SK-N-SH (cell line): Measurements from ENCODE around the gene ADAM33.

Experiments
- CHD2 ChIP-seq: fragments of 150-350 bp; IDR thresholded peaks from 2 replicates; pipeline ENCODE4 v1.6.1; 2018; ENCODE audit warnings: low read length; ENCODE audit not compliant: partially characterized antibody
- ELF1 ChIP-seq: IDR thresholded peaks from 2 replicates; pipeline ENCODE4 v1.4.0; 2012
- EP300 ChIP-seq, 2 experiments: IDR thresholded peaks; 2 replicates each; pipeline versions ENCODE4 v1.4.0 to v1.6.1; 2012; ENCODE audit warnings: borderline replicate concordance in 1 of 2, low read depth in 1 of 2, low read length in 1 of 2
- EZH2phosphoT487 ChIP-seq: fragments of 200-600 bp; sonication (generic); IDR thresholded peaks from 2 replicates; pipeline ENCODE4 v1.6.1; 2017; ENCODE audit warnings: low read depth, mixed run types, mild to moderate bottlenecking, antibody characterized with exemption, moderate library complexity, borderline replicate concordance
- FOSL2 ChIP-seq: IDR thresholded peaks from 2 replicates; pipeline ENCODE4 v1.4.0; 2012; ENCODE audit warnings: low read depth, mild to moderate bottlenecking, moderate library complexity, borderline replicate concordance
- GATA2 ChIP-seq: sonication (generic); formaldehyde crosslinking; IDR thresholded peaks from 2 replicates; pipeline ENCODE4 v1.5.0; 2020; ENCODE audit warnings: mild to moderate bottlenecking, missing genetic modification reagents
- SMC3 ChIP-seq: IDR thresholded peaks from 2 replicates; pipeline ENCODE4 v1.6.1; 2012; ENCODE audit warnings: low read depth, low read length, improper control_type of control experiment
- TAF1 ChIP-seq: IDR thresholded peaks from 2 replicates; pipeline ENCODE4 v1.6.1; 2012; ENCODE audit warnings: low read depth, mild to moderate bottlenecking, low read length, moderate library complexity, borderline replicate concordance
- YY1 ChIP-seq: IDR thresholded peaks from 2 replicates; pipeline ENCODE4 v1.4.0; 2012; ENCODE audit warnings: low read depth, mild to moderate bottlenecking
- TF ChIP-seq, protein P1 (sequence below): fragments of 200-600 bp; sonication (generic); IDR thresholded peaks from 2 replicates; pipeline ENCODE4 v1.6.1; 2017; ENCODE audit warnings: antibody characterized with exemption, mild to moderate bottlenecking, moderate library complexity
- TF ChIP-seq, protein P2 (sequence below): IDR thresholded peaks from 2 replicates; pipeline ENCODE4 v1.6.1; 2012; ENCODE audit warnings: mild to moderate bottlenecking, low read depth, low read length, moderate library complexity
- TF ChIP-seq, protein P3 (sequence below): IDR thresholded peaks from 2 replicates; pipeline ENCODE4 v1.4.0; 2012; ENCODE audit warnings: low read depth
- TF ChIP-seq, protein P4 (sequence below): IDR thresholded peaks from 2 replicates; pipeline ENCODE4 v1.4.0; 2012; ENCODE audit warnings: low read depth, borderline replicate concordance
- TF ChIP-seq, protein P5 (sequence below): IDR thresholded peaks from 2 replicates; pipeline ENCODE4 v1.4.0; 2012; ENCODE audit warnings: low read depth, borderline replicate concordance

DNA sequence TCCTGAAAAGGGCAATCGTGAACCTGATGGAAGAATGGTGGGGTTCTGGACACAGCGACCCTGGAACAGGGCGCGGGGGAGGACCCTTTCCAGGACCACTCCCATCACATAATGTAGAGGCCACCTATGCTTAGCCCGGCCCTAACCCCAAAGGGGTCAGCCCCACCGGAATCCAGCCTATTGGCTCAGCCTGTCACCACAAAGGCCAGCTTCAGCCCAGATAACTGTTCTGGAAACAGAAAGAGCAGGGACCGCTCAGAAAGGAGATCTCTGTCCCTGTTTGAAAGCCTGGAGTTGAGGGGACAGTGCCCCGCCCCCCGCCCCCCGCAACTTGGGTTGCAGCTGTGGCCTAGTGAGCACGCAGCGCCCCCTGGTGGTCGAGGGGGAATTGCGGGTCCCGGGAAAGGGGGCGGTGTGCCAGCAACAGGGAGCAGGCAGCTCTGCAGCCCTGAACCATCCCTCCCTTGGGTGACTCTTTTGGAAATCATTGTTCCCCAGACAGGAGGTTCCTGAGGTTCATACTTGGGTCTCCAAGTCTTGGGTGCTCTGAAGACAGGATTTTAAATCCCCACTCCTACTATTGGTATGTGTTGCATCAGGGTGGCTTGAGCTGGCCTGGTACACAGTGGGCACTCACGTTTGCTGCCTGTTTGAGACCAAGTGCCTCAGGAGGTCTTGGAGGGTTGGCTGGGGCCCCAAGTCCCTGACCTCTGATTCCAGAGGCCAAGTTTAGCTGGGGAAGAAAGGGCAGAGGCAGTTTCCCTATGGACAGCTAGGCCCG, 29.1 kb upstream of the ADAM33 start:
- TF ChIP-seq, protein P1, sequence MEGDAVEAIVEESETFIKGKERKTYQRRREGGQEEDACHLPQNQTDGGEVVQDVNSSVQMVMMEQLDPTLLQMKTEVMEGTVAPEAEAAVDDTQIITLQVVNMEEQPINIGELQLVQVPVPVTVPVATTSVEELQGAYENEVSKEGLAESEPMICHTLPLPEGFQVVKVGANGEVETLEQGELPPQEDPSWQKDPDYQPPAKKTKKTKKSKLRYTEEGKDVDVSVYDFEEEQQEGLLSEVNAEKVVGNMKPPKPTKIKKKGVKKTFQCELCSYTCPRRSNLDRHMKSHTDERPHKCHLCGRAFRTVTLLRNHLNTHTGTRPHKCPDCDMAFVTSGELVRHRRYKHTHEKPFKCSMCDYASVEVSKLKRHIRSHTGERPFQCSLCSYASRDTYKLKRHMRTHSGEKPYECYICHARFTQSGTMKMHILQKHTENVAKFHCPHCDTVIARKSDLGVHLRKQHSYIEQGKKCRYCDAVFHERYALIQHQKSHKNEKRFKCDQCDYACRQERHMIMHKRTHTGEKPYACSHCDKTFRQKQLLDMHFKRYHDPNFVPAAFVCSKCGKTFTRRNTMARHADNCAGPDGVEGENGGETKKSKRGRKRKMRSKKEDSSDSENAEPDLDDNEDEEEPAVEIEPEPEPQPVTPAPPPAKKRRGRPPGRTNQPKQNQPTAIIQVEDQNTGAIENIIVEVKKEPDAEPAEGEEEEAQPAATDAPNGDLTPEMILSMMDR, result peak; percentile 91
- TF ChIP-seq EP300 (IDR thresholded peaks at IDR 0.05; ENCODE audit: borderline replicate concordance in 1 of 2, low read depth in 1 of 2, low read length in 1 of 2) (no peak), YY1 (no peak), EZH2phosphoT487 (no peak), SMC3 (peak; percentile 90), FOSL2 (no peak), CHD2 (peak; percentile 39), GATA2 (CRISPR knock-in tag) (no peak), TAF1 (no peak), ELF1 (no peak)
- TF ChIP-seq, protein P2, sequence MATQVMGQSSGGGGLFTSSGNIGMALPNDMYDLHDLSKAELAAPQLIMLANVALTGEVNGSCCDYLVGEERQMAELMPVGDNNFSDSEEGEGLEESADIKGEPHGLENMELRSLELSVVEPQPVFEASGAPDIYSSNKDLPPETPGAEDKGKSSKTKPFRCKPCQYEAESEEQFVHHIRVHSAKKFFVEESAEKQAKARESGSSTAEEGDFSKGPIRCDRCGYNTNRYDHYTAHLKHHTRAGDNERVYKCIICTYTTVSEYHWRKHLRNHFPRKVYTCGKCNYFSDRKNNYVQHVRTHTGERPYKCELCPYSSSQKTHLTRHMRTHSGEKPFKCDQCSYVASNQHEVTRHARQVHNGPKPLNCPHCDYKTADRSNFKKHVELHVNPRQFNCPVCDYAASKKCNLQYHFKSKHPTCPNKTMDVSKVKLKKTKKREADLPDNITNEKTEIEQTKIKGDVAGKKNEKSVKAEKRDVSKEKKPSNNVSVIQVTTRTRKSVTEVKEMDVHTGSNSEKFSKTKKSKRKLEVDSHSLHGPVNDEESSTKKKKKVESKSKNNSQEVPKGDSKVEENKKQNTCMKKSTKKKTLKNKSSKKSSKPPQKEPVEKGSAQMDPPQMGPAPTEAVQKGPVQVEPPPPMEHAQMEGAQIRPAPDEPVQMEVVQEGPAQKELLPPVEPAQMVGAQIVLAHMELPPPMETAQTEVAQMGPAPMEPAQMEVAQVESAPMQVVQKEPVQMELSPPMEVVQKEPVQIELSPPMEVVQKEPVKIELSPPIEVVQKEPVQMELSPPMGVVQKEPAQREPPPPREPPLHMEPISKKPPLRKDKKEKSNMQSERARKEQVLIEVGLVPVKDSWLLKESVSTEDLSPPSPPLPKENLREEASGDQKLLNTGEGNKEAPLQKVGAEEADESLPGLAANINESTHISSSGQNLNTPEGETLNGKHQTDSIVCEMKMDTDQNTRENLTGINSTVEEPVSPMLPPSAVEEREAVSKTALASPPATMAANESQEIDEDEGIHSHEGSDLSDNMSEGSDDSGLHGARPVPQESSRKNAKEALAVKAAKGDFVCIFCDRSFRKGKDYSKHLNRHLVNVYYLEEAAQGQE, result no peak
- TF ChIP-seq, protein P3, sequence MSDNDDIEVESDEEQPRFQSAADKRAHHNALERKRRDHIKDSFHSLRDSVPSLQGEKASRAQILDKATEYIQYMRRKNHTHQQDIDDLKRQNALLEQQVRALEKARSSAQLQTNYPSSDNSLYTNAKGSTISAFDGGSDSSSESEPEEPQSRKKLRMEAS, result no peak
- TF ChIP-seq, protein P4, sequence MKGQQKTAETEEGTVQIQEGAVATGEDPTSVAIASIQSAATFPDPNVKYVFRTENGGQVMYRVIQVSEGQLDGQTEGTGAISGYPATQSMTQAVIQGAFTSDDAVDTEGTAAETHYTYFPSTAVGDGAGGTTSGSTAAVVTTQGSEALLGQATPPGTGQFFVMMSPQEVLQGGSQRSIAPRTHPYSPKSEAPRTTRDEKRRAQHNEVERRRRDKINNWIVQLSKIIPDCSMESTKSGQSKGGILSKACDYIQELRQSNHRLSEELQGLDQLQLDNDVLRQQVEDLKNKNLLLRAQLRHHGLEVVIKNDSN, result no peak
- TF ChIP-seq, protein P5, sequence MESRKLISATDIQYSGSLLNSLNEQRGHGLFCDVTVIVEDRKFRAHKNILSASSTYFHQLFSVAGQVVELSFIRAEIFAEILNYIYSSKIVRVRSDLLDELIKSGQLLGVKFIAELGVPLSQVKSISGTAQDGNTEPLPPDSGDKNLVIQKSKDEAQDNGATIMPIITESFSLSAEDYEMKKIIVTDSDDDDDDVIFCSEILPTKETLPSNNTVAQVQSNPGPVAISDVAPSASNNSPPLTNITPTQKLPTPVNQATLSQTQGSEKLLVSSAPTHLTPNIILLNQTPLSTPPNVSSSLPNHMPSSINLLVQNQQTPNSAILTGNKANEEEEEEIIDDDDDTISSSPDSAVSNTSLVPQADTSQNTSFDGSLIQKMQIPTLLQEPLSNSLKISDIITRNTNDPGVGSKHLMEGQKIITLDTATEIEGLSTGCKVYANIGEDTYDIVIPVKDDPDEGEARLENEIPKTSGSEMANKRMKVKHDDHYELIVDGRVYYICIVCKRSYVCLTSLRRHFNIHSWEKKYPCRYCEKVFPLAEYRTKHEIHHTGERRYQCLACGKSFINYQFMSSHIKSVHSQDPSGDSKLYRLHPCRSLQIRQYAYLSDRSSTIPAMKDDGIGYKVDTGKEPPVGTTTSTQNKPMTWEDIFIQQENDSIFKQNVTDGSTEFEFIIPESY, result no peak
